Testis (tissue), 3 donors: ENCODE data around the gene FLNB. TPM values are rescaled to one million over a fixed set of nuclear protein-coding genes. Genes with fewer than 3 reads are reported as not detected.

Experiments
- DNase-seq: peaks from one replicate; pipeline ENCODE4 v3.0.0-alpha.2; 2019
- H3K27ac ChIP-seq, 2 donors: fragments of 200-600 bp; sonication (generic); one replicate each; pipeline ENCODE4 v1.5.1; 2019
- H3K27me3 ChIP-seq: fragments of 200-600 bp; sonication (generic); one replicate; pipeline ENCODE4 v1.5.1; 2019
- H3K36me3 ChIP-seq: fragments of 200-600 bp; sonication (generic); one replicate; pipeline ENCODE4 v1.5.1; 2017; ENCODE audit warnings: low read depth; ENCODE audit errors: missing control alignments
- H3K4me1 ChIP-seq: fragments of 200-600 bp; sonication (generic); one replicate; pipeline ENCODE4 v1.5.1; 2019
- H3K4me3 ChIP-seq, 2 donors: fragments of 200-600 bp; sonication (generic); one replicate each; pipeline ENCODE4 v1.5.1; 2017 to 2019
- H3K9me3 ChIP-seq: fragments of 200-600 bp; sonication (generic); one replicate; pipeline ENCODE4 v1.5.1; 2017
- CTCF ChIP-seq, 3 experiments: fragments of 450-650 bp in 2 of 3; fragments of 200-600 bp in 1 of 3; sonication (generic) in 1 of 3; IDR thresholded peaks; one replicate each; pipeline ENCODE4 v1.5.1; 2016 to 2019; ENCODE audit warnings: antibody characterized with exemption in 3 of 3, mild to moderate bottlenecking in 2 of 3, moderate library complexity in 1 of 3
- POLR2A ChIP-seq: fragments of 450-650 bp; IDR thresholded peaks from one replicate; pipeline ENCODE4 v1.6.1; 2017; ENCODE audit warnings: antibody characterized with exemption, mild to moderate bottlenecking, moderate library complexity
- WGBS, 2 donors: methylation state at CpG; one replicate each; pipeline ENCODE4 v1.1.5; 2018; 5-methylcytosine and 5-hydroxymethylcytosine counted together
- intact Hi-C: fragments of 100-400 bp; cut with DNase I; formaldehyde crosslinking; loops from one replicate; pipeline ENCODE4 v1.15.1; 2023; ENCODE audit warnings: low total_unique reads
- polyA plus RNA-seq: library from polyadenylated mRNA; stranded (reverse); fragments of 350-450 nt; fragmentation: Illumina TruSeq; extraction: RNeasy Lipid Tissue Mini Kit (QIAGEN cat#74804); gene quantifications from one replicate; pipeline ENCODE4 v1.2.3, GENCODE V29; 2014; ENCODE audit warnings: low read depth, low replicate concordance; ENCODE audit not compliant: insufficient read depth
- total RNA-seq, 2 donors: library from RNA; depleted of rRNA; stranded (reverse); fragments of >200 nt; gene quantifications; one replicate each; pipeline ENCODE4 v1.2.3, GENCODE V29; 2016

Gene FLNB
- total and polyA plus RNA-seq, 3 donors from 2014 or later = 105 to 199 (median 166) TPM

- WGBS, 2 donors = 69 to 76% methylated on average over 8 of the region's 8 CpGs
- Histone ChIP-seq H3K4me3 (no peak overlapping the region), H3K27ac (no peak overlapping the region), H3K27me3 (no peaks in the 10 kb centered on the region), H3K36me3 (no peaks in the 10 kb centered on the region), H3K4me1 (peaks cover 5% of the 10 kb centered on the region), H3K9me3 (no peaks in the 10 kb centered on the region)
- intact Hi-C loops = no loop called here
- DNase-seq = no peak
- TF ChIP-seq POLR2A (no peak), CTCF (IDR thresholded peaks at IDR 0.05) (no peak)
Measured at GRCh38 chr3:58073301-58074108, 65.3 kb downstream of the FLNB start.

GRCh38 chr3:58074116-58074715 is 66.0 kb downstream of the FLNB start:
- Histone ChIP-seq H3K9me3 (no peaks in the 10 kb centered on the region), H3K27ac (no peak overlapping the region), H3K4me1 (peaks cover 5% of the 10 kb centered on the region), H3K4me3 (no peak overlapping the region), H3K36me3 (no peaks in the 10 kb centered on the region), H3K27me3 (no peaks in the 10 kb centered on the region)
- WGBS, 2 donors = 77 to 86% methylated on average over 5 of the region's 5 CpGs
- no peak for DNase-seq
- intact Hi-C loops = no loop called here
- TF ChIP-seq CTCF (IDR thresholded peaks at IDR 0.05) = no peak

- Histone ChIP-seq H3K4me1 (peaks cover 5% of the 10 kb centered on the region), H3K27me3 (no peaks in the 10 kb centered on the region), H3K9me3 (no peaks in the 10 kb centered on the region), H3K4me3 (no peak overlapping the region), H3K27ac (no peak overlapping the region), H3K36me3 (no peaks in the 10 kb centered on the region)
- intact Hi-C loops = no loop called here
- DNase-seq = no peak
- 59 to 83% methylated on average over 2 of the region's 2 CpGs for WGBS, 2 donors
- TF ChIP-seq POLR2A (no peak), CTCF (IDR thresholded peaks at IDR 0.05) (no peak)
Measured at GRCh38 chr3:58074997-58075396, 66.8 kb downstream of the FLNB start.

- no peak overlapping the region for H3K27ac ChIP-seq
- TF ChIP-seq POLR2A = no peak
- no peak for TF ChIP-seq CTCF (IDR thresholded peaks at IDR 0.05)
- no peaks in the 10 kb centered on the region for H3K9me3 ChIP-seq
- H3K27me3 ChIP-seq = no peaks in the 10 kb centered on the region
- H3K4me1 ChIP-seq = peaks cover 5% of the 10 kb centered on the region
- no peak overlapping the region for H3K4me3 ChIP-seq
- intact Hi-C loops = no loop called here
- no peaks in the 10 kb centered on the region for H3K36me3 ChIP-seq
- no peak for DNase-seq
Measured at GRCh38 chr3:58077596-58078285, 69.5 kb downstream of the FLNB start.
